Chondrocyte (in vitro differentiated cells): ENCODE measurements around the gene EHD2. TPM values are rescaled to one million over a fixed set of nuclear protein-coding genes. Genes with fewer than 3 reads are reported as not detected.

Source experiments
- DNase-seq: peaks from one replicate; pipeline ENCODE4 v3.0.0; 2021; ENCODE audit warnings: mixed read lengths, low spot score
- H3K27ac Mint-ChIP-seq: one replicate; pipeline ENCODE4 v1.8.0; 2021; ENCODE audit warnings: mild to moderate bottlenecking, moderate library complexity, mixed read lengths; ENCODE audit not compliant: unreplicated experiment
- H3K27me3 Mint-ChIP-seq: 2 replicates; pipeline ENCODE4 v1.8.0; 2021; ENCODE audit warnings: low read depth, mixed read lengths
- H3K36me3 Mint-ChIP-seq: 2 replicates; pipeline ENCODE4 v1.8.0; 2021; ENCODE audit warnings: low read depth, mixed read lengths
- H3K4me1 Mint-ChIP-seq: 2 replicates; pipeline ENCODE4 v1.8.0; 2021; ENCODE audit warnings: low read depth, mild to moderate bottlenecking, mixed read lengths
- H3K4me3 Mint-ChIP-seq: one replicate; pipeline ENCODE4 v1.8.0; 2021; ENCODE audit warnings: mild to moderate bottlenecking, moderate library complexity, mixed read lengths; ENCODE audit not compliant: unreplicated experiment
- H3K9me3 Mint-ChIP-seq: 2 replicates; pipeline ENCODE4 v1.8.0; 2021; ENCODE audit warnings: low read depth, mixed read lengths
- CTCF ChIP-seq: fragments of 200-600 bp; sonication (generic); IDR thresholded peaks from 2 replicates; pipeline ENCODE4 v1.5.0; 2021; ENCODE audit warnings: antibody characterized with exemption, mild to moderate bottlenecking, moderate library complexity
- total RNA-seq: library from RNA; stranded (reverse); gene quantifications from 3 replicates; pipeline ENCODE4 v1.2.1, GENCODE V29; 2021

EHD2 gene
- total RNA-seq, 1 donor from 2014 or later: 493 TPM

GRCh38 chr19:47676811-47677210 lies 36.4 kb upstream of the EHD2 start:
- no peak for DNase-seq
- Mint-ChIP-seq H3K27me3 (no peaks in the 10 kb centered on the region), H3K27ac (no peak overlapping the region), H3K9me3 (peaks cover 3% of the 10 kb centered on the region), H3K4me1 (no peaks in the 10 kb centered on the region), H3K36me3 (peaks cover 22% of the 10 kb centered on the region), H3K4me3 (no peak overlapping the region)
- TF ChIP-seq CTCF: no peak

GRCh38 chr19:47679251-47679900 lies 33.8 kb upstream of the EHD2 start:
- Mint-ChIP-seq H3K36me3 (peaks cover 19% of the 10 kb centered on the region), H3K9me3 (no peaks in the 10 kb centered on the region), H3K27me3 (no peaks in the 10 kb centered on the region), H3K27ac (no peak overlapping the region), H3K4me1 (peaks cover 4% of the 10 kb centered on the region), H3K4me3 (no peak overlapping the region)
- no peak for TF ChIP-seq CTCF
- DNase-seq: no peak

GRCh38 chr19:47679922-47680857 lies 33.0 kb upstream of the EHD2 start:
- H3K36me3 Mint-ChIP-seq: peaks cover 12% of the 10 kb centered on the region
- TF ChIP-seq CTCF: no peak
- no peaks in the 10 kb centered on the region for H3K9me3 Mint-ChIP-seq
- DNase-seq: no peak
- H3K4me1 Mint-ChIP-seq: peaks cover 4% of the 10 kb centered on the region
- no peak overlapping the region for H3K4me3 Mint-ChIP-seq
- no peak overlapping the region for H3K27ac Mint-ChIP-seq
- no peaks in the 10 kb centered on the region for H3K27me3 Mint-ChIP-seq

GRCh38 chr19:47680858-47681332 lies 32.3 kb upstream of the EHD2 start:
- DNase-seq: no peak
- Mint-ChIP-seq H3K36me3 (peaks cover 11% of the 10 kb centered on the region), H3K9me3 (no peaks in the 10 kb centered on the region), H3K4me3 (no peak overlapping the region), H3K27me3 (no peaks in the 10 kb centered on the region), H3K27ac (no peak overlapping the region), H3K4me1 (peaks cover 4% of the 10 kb centered on the region)
- no peak for TF ChIP-seq CTCF

GRCh38 chr19:47681388-47681787 lies 31.8 kb upstream of the EHD2 start:
- H3K4me1 Mint-ChIP-seq: peaks cover 4% of the 10 kb centered on the region
- no peaks in the 10 kb centered on the region for H3K27me3 Mint-ChIP-seq
- DNase-seq: no peak
- peaks cover 11% of the 10 kb centered on the region for H3K36me3 Mint-ChIP-seq
- H3K27ac Mint-ChIP-seq: no peak overlapping the region
- no peak for TF ChIP-seq CTCF
- H3K4me3 Mint-ChIP-seq: no peak overlapping the region
- no peaks in the 10 kb centered on the region for H3K9me3 Mint-ChIP-seq
